ENCODE data around the gene DST.

The DST gene

DNA sequence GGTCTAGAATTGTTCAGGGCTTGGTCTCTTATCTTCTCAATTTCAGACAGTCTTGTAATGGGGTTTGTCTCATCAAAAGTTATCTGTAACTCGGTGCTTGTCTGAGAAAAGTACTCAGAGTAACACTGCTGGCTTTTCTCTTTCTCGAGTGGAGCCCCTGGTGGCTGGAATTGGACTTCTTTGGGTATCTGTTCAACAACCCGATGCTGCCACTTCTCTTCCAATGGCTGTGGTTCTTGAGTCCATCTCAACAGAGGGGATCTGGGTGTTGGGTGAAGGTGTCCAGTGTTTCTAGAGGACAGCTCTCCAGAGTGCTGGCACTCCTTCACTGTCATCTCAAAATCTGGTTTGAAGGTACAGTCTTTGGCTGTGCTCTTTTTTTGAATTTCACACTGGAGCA, 24.6 kb downstream of the DST start:
- no peak for DNase-seq

DNA sequence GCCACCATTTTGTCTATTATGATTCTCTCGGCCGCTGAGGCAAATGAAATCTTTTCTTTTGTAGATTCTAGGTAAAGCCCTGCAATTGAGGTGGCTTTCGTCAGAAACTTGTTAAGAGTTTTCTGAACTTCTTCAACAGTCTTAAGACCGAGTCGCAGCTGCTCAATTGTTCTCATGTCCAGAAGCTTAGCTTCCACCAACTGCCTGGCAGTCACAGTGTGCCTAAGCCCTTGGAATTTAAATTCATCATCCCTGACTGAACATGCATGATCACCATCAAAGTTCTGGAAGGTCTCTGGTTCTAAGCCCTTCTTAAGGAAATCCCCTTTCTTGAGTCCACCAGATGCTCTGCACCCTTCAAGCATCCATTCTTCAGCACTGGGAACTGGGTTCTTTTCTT, 25.7 kb downstream of the DST start:
- DNase-seq: no peak

DNA sequence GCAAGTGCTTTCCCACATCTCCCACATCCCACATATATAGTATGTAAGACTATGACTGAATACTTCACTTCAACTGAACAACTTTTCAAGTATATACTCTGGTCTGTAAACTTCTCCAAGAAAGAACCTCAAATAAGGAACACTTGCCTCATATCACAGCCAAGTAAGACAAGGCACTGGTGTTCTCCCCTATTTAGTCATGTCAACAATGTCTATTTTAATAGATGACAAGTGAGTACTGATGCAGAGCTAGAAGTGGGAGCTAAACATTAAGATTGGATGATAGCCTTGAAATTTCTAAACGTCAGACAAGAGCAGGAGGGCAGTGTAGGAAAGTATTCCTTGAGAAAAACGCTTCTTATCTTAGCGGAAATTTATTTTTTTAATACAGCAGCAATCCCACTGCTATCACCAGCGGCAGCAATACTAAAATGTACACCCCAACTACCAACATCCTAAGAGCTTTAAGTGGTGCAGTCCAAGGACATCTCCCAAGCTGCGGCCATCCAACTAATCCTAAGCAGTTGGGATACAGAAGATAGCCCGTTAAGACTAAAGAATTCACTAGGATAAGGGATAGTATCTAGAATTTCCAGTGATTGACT, 29.3 kb downstream of the DST start:
- no peak for DNase-seq

DNA sequence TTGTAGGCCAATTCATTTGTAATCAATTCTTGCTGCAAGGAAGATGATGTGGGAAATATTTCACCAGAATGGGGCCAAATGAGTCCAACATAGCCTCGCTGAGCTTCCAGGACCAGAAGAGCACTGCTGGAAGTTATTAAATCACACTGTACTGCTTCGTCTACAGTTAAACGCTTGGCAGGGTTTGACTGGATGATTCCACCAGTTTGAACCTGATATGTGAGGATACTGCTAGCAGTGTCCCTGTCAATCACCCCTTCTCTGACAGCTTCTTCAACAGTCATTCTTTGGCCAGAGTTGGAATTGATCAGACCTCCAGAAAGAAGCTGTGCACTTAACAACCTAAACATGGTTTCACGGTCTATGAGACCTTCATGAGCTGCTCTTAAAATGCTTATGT, 34.4 kb downstream of the DST start:
- no peak for DNase-seq

DNA sequence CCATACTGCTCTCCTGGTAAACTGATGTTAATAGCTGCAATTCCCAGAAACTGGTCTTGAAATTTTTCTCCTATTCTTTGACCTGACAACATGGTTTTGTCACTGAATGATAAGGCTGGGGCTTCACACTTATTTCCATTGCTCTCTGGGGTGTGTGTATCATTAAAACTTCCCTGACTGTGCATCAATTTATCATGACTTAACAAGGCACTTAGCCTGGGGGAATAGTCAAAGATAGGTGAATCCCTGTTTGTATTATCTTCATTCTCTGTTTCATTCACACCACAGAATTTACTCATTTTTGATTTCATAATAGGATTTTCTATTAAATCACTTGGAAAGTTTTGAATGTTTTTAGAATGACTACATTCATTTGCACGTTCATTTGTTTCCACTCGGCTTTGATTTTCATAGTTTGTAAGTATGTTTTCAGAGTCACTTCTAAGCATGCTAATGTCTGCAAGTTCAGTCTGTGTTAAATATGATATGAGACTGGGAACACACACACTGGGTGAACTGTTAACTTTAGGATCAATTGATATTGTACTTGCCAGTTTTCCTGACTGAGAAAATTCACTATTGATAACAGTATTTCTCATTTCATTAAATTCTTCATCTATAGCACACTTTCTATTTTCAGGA, 35.5 kb downstream of the DST start:
- no peak for DNase-seq

DNA sequence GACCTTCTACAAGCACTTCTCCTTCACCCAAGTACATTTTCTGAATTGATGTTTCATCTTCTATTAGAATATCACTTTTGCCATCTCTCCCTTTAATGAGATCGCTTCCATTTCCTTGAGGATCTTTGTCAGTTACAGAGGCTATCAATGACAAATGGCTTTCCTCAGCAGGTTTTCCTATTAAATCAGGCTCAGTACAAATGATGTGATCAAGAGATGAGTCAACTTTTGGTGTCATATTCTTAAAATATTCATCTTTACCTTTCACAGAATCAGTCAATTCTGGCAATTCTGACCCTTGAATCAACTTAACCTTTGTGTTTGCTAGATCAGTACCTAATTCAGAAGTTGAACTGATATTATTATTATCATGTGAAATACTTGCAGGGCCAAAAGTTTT, 37.3 kb downstream of the DST start:
- no peak for DNase-seq

DNA sequence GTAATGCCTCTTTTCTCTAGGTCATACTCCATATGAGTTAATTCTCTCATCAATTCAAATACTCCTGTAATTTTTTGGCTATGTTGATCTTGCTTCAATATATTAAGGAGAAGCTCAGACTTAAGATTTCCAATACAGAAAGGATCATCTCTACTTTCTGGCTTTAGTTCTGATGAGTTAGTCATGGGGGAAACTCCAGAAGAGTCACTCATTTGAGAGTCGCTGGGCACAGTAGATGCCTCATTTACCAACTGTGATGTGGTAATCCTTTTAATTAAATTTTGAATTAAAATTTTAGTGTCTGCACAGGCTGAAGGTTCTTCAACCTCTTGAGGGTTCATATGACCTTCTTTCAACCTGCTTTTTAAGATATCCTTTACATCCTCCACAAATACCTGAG, 38.5 kb downstream of the DST start:
- no peak for DNase-seq

DNA sequence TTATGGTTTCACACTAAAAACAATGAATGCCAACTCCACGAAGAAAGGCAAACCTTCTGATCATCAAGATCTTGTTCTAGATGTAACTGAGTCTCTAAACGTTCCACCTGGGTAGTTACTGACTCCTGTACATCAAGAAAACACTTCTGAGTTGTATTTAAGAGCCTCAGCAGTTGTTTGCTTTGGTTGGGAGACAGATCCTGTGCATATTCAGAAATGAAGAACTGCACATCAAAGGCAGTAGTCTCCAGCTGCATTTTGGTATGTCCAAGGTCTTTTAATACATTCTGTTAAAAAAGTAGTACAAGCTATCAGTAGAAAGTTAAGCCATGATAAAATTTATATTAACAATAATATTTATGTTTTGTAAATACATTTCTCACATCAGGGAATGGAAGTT, 41.3 kb downstream of the DST start:
- DNase-seq: no peak

DNA sequence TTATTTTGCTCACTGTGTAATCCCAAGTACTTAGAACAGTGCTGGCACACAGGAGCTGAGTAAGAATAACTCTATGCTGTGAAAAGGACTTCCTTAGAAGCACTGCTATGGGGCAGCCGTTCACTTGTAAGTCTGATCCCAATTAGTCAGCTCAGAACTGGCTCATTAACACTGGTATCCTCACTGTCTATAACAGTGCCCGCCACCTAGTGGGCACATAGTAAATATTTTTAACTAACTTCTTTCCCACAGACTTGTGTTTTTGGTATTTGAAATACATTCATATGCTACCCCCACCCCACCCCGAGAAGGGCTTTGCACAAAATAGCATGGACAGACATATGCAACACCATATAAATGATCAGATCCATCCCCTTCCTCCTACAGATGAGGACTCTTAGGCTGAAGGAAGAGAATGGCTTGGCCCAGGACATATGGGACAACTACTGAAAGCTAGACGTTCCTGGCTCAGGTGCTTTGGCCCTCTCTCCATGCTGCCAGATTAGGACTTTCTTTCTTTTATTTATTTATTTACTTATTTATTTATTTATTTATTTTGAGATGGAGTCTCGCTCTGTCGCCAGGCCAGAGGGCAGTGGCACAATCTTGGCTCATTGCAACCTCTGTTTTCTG, 47.1 kb downstream of the DST start:
- peak; percentile 17 for DNase-seq

DNA sequence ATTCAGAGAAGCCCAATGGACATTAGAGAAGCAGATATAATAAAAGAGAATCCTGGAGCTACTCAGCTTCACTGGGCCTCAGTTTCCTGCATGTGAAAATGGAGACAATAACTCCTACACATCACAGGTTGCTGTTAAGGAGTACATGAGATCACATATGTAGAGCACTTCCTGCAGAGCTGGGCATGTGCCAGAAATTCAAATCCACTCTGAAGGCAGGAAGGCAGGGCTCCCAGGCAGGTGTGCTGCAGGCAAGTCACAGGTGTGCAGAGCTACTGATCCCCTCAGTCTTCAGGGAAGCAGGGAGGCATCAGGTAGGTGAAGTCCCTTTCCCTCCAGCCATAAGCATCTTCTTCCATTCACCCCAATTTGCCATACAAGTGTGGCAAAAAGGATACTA, 48.0 kb downstream of the DST start:
- no peak for DNase-seq

DNA sequence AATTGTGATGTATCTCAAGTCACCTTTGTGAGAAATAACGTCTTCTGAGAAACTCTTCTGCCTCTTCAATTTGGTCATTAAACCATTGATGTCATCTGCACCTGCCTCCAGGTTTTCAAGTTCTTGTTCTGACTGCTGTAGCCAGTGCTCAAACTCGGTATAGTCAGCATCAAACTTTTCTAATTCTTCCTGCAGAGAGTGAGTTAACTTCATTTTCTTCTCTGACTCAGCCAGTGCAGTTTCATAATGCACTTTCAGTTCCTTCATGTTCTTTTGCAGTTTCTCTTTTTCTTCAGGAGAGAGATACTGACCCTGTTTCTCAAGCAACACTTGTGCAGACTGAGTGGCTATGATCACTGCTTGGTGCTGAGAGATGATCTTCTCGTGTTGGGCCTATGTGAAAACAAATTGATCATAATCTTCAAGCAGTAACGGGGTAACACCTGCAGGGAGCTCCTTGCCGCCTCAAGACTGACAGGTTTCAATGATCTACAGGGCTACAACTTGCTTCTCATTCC, 48.8 kb downstream of the DST start:
- DNase-seq: no peak

DNA sequence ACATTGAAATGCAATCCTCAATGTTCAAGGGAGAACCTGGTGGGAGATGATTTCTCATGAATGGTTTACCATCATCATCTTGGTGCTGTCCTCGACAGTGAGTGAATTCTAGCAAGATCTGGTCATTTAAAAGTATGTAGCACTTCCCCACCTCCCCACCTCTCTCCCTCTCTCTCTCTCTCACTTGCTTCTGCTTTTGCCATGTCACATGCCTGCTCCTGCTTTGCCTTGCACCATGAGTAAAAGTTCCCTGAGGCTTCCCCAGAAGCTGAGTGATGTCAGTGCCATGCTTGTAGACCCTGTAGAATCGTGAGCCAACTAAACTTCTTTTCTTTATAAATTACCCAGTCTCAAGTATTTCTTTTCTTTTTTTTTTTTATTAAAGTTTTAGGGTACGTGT, 60.5 kb downstream of the DST start:
- DNase-seq: no peak

DNA sequence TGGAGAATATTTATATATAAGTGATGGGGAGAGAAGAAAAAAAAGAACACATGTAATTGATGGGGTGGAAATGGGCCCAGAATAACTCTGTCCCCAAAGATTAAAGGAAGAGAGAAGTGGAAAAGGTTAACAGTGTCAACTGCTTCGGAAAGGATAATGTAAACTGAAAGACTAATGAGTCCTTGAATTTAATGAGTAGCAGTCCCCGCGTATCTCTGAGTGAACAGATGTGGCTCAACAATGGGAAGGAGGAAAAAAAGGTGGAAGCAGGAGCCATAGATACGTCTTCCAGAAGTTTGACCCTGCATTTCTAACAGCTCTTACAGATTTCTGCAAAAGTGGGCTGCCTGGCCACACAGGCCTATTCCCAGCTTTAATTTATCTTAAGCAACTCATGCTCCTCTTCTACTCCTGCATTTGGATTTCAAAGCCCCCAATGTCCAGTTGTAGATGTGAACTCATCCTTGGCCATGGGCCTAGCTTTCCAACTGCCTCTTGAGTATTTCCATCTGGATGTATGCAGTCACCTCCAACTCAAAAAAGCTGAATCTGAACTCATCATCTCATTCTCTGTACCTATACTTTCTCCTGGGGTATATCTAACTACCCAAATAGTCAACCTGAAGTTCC, 61.3 kb downstream of the DST start:
- DNase-seq: no peak

DNA sequence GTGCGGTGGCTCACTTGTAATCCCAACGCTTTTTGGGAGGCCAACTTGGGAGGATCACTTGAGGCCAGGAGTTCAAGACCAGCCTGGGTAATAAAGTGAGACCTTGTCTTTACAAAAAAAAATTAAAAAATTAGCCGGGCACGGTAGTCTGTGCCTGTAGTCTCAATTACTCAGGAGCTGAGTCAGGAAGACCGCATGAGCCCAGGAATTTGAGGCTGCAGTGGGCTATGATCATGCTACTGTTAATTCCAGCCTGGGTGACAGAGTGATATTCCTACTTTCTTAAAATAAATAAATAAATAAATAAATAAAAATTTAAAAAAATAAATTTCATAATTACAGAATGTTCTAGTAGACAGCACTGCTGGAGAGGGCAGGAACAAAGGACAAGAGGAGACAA, 62.4 kb downstream of the DST start:
- no peak for DNase-seq

DNA sequence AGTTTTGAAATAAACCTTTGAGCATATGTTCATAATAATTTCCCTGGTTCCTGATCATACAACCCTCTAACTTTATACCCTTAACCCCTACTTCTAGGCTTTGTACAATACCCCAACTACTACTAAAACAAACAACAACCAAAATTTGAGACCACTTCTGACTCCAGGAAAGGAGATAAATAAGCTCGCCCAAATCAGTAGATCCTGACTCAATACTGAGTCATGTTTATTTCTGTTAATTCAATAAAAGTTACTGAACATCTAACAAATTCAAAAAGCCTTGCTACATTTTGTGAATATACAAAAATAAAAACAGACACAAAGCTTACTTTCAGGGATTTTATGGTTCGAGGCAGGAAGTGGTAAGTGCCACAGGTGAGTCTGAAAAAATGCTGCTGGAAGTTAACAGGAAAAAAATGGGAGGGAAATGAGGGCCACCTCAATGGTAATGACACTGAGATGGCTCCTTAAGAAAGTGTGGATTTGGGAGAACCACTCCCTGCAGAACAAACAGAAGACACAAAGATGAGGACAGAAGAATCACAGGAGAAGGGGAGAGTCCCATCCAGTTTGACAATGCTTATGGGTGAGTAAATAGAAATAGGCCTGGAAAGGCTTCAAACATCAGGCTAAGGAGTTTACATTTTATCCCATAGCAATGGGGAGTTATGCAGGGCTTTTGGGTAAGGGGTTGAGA, 63.4 kb downstream of the DST start:
- no peak for DNase-seq

DNA sequence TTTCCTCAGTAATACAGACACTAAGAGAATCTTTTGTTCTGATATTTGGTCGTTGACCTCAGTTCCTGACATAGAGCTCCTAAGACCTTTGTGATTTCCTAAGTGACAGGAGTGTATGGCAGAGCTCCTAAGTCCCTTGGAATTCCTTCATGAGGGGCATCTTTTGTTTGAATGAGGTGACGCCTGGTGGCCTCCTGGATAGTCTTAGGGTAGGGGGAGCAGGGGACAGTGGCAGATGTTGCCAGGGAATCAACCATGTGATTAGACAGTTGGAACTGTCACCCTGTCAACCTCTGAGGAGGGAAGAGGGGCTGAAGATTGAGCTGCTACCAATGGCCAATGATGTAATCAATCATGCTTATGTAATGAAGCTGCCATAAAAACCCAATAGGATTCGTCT, 67.0 kb downstream of the DST start:
- no peak for DNase-seq

DNA sequence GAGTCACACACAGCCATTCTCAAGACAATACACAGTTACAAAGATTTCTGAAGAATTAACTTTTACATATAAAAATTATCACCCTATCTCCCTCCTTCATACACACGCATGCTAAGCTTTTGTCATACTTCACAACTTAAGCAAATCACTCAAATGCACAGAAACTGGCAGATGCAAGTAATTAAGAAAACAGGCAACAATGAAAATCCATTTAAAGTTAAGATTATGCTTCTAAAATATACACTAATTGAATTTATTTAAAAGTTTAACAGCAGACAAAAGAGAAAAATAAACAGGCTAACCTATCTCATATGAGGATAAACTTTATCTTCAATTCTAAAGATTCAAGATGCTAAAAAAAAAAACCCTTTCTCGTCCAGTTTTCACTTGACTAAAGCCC, 68.4 kb downstream of the DST start:
- no peak for DNase-seq

DNA sequence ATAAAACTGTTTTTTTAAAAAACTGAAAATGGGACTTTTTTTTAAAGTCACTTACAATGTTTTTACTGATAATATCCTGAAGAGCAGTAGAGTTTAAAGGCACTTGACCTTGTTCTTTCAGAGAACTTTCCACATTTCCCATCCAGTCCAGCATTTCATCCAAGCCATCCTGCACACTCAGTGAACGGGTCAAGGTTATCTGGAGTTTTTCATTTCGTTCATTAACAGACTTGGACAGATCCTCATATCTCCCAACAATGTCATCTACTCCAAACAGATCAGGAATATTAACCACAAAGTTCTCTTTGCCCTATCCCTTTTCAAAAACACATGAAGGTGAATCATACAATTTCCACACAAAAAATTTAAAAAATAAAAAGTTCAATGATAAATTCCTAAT, 69.1 kb downstream of the DST start:
- no peak for DNase-seq

DNA sequence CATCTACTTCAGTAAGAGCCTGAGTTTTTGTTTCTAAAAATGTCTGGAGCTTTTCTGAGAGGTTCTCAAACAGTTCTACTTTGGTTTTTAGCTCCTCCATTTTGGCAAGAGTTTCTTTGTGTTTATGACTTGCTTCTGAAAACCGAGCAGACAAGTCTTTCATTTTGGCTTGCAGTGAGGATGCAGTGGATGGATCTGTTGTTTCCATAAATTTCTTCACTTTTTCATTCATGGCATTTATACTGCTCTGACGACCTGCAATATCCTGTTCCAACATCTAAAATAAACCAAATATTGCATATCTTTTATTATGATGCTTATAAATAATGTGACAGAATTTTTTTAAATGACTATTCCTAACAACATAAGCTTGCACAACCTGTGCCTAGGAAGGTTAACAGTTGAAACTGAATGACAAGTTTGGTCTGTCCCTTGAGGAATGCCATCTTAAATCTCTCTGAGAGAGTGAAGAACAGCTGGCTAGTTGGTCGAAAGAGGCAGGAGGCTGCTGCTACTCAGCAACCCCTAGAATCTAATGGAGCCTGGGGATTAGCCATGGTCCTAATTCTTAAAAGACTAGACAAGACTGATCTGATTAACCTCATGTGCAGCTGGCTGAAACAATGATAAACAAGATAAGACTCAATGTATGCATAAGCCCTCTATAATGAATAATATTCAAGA, 69.8 kb downstream of the DST start:
- DNase-seq: no peak

DNA sequence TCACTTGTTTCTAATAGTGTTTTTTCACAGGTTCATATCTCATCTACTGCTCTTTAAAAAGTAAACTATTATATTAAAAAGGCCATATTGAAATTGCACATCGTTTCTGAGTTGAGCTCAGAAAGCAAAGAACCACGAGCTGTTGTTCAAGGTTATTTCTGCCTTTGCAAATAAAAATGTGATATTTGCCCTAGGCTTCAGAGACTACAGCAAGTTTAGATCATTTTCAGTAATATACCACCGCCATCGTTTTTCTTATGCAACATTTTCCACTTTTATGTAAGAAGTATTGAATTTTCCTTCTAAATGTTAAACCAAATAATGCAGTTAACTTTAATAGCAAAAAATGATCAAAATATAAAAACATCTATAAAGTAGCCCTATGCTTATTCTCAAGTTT, 71.1 kb downstream of the DST start:
- no peak for DNase-seq

DNA sequence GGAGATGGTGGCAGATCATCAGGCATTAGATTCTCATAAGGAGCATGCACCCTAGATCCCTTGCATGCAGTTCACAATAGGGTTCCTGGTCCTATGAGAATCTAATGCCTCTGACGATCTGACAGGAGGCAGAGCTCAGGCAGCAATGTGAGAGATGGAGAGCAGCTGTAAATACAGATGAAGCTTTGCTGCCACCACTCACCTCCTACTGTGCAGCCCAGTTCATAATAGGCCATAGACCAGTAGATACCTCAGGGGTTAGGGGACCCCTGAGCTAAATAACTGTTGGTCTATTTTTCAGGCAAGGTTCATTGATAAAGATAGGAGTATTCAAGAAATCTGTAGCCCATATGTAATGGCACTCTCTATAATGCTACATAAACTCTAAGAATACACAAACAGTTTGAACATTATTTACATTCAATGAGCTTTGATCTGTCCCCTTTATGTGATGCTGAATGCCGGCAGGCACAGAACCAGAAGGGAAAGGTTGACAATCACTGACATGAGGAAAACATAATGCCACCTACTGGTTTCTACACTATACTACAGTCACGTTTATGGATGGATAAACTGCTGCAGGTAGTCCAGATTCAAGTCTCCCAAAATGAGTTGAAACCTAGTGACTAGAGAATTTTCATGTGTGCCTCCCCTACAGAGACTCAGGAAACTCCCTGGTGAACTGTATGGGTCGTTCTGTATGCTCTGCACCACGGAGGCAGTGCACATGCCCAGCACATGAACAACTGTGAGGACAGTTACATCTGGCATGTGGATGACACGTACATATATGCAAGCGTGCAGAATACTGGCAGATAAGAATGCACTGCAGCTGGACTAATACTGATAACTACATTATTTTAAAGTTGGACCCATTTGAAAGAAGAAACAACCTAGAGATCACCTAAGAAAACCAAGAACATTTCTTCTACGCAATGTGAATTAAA, 72.0 kb downstream of the DST start:
- DNase-seq: no peak

DNA sequence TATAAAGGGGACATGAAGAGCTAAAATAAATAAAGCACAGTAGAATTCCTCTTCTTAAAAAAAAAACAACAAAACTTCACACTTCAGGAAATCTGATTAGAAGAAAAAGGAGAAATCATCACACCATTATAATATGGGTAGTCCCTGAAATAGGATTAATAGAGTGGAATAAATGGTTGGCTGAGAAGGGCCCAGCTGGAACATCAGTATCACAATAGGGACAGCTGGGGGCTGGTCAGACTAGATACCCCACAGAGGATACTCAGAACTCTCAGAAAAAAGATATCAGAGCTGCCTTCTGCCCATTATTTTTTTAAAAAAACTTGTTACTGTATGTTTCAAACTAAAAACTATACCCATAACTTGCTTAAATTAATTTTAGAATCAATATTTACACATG, 75.2 kb downstream of the DST start:
- DNase-seq: no peak

Measured in stimulated activated naive CD4-positive, alpha-beta T cell treated with Interleukin-2 at 50 U/mL for 16 hours (primary cell).